Erythroblast (primary cell): ENCODE data around the gene UCK1.
"Not testable (repeated sequence)": the region's sequence is repeated elsewhere in the genome, so short reads cannot be mapped to it uniquely, and the experiment has no call there.

ENCODE experiments used
- DNase-seq, 2 experiments: peaks; one replicate each; lab custom pipeline; 2025; lab: John Stamatoyannopoulos, UW
- GATA1 ChIP-seq: IDR thresholded peaks from 2 replicates; pipeline ENCODE4 v1.6.1; 2011; ENCODE audit warnings: low read depth, mild to moderate bottlenecking, control low read depth, low read length, moderate library complexity
- POLR2A ChIP-seq: IDR thresholded peaks from 2 replicates; pipeline ENCODE4 v1.6.1; 2011; ENCODE audit warnings: mild to moderate bottlenecking, low read length

Gene UCK1

GRCh38 chr9:131562032-131562959 is 31.2 kb upstream of the UCK1 start:
- no peak for DNase-seq
- TF ChIP-seq POLR2A (no peak), GATA1 (no peak)

DNA sequence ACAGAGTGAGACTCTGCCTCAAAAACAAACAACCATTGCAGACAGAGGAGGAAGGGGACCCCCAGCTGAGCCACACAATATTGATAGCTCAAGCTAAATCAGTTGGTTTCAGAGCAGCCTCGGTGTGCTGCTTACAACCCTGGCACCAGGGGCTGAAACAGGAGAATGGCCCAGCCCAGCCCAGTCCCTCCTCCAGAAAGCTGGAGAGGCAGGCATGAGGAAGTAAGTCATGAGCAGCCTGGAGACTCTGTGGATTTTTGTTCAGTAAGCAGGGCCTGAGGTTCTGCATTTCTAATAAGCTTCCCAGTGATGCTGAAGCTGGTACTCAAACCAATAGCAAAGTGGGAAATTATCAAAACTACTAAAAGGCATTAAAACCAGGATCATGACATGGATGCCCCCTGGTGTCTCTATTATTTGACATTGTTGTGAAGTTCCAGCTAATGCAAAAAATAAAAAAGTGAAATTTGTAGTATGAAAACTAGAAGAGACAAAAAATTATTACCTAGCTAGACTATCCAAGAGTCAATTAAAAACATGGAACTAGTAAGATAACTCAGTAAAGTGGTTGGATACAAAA is 28.4 kb upstream of the UCK1 start:
- DNase-seq, result no peak
- TF ChIP-seq GATA1, result no peak
- TF ChIP-seq POLR2A, result no peak

- no peak for TF ChIP-seq POLR2A
- no peak for TF ChIP-seq GATA1
These were observed 26.9 kb upstream of the UCK1 start for GRCh38 chr9:131557855-131558548.

DNA sequence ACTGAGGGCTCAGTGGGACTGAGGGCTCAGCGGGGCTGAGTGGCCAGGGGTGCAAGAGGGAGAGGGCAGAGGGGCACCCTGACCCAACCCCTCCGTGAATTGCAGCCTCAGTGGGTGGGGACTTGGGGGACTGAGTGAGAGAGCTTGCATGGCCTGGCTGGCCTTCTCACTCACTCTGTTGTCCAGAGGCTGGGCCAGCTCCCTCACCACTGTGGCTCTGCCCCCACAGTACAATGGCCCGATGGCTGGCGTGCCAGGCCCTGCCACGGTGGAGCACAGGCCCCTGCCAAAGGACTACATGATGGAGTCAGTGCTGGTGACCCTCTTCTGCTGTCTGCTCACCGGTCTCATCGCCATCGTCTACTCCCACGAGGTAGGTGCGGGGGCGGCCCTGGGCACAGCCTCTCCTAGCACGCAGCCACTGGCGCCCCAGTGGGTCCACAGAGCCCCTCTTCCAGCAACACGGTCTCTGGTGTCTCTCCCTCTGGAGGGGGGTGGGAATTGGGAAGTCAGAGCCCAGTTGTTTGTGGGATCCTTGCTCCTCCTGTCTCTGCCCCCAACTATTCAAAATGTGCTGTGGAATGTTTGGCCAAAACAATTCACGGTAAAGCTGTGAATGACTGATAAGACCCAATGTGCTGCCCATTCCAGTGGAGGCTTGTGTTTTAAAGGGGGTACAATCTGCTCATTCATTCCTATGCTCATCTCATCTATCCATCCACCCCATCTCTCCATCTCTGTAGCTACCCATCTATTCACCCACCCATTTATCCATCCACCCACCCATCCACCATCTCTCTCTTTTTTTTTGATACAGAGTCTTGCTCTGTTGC is 25.0 kb upstream of the UCK1 start:
- TF ChIP-seq POLR2A (no peak), GATA1 (no peak)
- no peak for DNase-seq

More at GRCh38 chr9:131557855-131558548, 26.9 kb upstream of the UCK1 start:
- DNase-seq, result no peak

GRCh38 chr9:131554843-131555351 is 23.8 kb upstream of the UCK1 start:
- no peak for DNase-seq

DNA sequence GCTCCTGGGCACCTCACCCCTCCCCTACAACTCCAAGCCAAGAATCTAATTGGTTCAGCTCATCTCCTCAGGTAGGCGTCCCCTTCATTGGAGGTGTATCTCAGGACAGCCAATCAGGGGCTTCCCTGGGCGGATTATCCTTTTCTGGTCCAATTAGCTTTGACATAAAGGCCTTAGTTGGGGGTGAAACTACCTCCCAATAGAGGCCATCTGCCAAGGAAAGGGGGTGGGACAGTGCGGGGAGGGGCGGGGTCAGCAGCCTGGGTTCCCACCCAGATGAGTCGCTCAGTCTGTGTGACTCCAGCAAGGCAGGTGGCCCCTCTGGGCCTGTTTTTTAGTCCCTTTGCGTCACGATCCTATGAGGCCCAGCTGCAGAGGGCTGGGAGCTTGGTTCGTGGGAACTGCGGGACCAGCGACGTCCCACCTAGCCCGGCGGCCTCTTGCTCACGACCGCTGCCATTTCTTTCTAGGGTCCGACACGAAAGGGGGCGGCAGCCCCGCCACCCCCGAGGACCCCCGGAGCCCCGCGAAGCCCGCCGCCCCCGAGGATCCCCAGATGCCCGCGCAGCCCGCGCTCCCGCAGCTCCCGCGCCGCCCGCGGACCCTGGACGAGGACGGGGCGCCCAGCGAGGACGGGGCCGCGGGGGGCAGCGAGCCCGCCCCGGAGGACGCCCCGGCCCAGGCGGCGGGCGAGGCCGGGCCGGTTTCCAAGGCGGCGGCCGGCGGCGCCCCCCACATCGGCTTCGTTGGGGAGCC is 23.2 kb upstream of the UCK1 start:
- no peak for TF ChIP-seq POLR2A
- no peak for TF ChIP-seq GATA1
- peak; percentile 13 to 36 for DNase-seq

More at GRCh38 chr9:131554843-131555351, 23.8 kb upstream of the UCK1 start:
- TF ChIP-seq POLR2A (no peak), GATA1 (no peak)

- TF ChIP-seq POLR2A (no peak), GATA1 (no peak)
- no peak for DNase-seq
These were observed 21.0 kb upstream of the UCK1 start for GRCh38 chr9:131552030-131552429.

DNA sequence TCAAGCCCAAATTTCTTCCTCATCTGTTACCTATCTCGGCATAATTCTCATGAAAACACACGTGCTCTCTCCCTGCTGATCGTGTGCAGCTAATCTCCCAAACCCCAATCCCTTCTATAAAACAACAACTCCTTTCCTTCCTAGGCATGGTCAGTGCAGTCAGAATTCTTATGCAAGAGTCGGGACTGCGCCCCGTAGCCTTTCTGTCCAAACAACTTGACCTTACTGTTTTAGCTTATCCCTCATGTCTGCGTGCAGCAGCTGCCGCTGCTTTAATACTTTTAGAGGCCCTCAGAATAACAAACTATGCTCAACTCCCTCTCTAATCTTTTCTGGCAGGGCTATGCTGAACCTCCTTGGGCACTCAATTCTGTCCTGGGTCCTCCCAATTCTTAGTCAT is 19.4 kb upstream of the UCK1 start:
- DNase-seq, result not testable (repeated sequence)

DNA sequence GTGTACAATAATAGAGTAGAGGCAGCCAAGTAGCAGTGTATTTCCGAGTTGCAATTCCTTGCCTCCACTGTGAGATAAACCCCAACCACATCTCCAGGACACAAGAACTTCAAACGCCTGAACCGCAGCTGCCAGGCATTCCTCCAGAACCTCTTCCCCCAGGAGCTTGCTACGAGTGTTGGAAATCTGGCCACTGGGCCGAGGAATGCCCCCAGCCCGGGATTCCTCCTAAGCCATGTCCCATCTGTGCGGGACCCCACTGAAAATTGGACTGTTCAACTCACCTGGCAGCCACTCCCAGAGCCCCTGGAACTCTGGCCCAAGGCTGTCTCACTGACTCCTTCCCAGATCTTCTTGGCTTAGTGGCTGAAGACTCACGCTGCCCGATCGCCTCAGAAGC is 18.1 kb upstream of the UCK1 start:
- not testable (repeated sequence) for DNase-seq

DNA sequence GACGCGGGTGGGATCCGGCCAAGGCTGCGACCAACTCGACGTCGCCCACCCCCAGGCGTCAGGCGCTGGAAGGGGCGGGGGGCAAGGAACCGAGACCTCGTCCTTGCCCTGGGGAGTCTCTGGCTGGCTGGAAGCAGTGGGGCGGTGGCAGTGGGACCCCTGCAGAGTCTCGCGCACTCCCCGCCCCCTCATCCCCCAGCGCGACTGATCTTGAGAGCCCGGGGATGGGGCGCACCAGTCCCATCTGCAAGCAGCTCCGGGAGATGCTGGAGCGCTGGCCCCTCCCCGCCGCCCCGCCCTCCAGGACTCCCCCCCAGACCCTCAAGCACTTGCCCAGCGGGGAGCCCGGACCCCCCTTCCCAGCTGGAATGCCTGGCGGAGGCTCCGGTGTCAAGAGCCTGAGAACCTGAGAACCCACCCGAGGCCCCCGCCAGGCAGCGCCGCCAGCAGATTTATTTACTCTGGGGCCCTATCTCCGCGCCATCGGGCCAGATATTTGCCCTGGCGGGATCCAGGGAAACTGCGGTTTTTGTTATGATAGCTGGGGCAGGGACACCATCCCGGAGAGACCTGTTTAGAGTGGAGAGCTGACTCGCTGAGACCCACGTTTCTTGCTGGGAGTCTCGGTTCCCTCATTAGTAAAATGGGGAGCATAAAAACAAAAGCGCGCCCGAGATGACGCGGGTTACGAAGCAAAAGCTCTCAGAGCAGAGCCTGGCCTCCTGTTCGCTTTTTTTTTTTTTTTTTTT is 15.4 kb upstream of the UCK1 start:
- no peak for DNase-seq
- no peak for TF ChIP-seq POLR2A
- TF ChIP-seq GATA1, result no peak

DNA sequence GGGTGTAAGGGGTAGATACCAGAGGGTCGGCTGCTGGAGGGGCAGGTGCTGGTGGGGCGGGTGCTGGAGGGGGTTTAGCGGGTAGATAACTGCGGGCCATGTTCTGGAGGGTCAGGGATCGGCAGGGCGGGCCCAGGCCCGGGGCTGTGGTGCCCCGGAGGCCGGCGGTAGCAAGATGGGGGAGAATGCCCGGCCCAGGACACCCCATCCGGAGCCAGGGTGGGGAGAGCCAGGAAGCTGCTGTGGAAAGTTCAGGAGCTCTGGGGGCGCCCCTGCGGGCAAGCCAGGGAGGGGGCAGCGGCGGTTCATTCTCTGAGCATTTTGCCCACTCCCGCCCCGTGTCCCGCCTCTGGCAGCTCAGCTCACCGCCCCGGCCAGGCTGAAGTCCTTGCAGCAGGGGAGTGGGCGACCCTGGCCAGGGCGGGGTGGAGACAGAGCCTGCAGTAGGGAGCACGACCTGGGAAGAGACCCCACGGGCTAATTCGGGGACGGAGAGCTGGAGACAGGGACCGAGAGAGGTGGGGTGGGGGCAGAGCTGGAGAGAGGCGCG is 14.8 kb upstream of the UCK1 start:
- no peak for DNase-seq
- TF ChIP-seq POLR2A, result no peak
- no peak for TF ChIP-seq GATA1
